Airway epithelial cell (primary cell): ENCODE data around the gene CAV2. TPM values are rescaled to one million over a fixed set of nuclear protein-coding genes. Genes with fewer than 3 reads are reported as not detected.

Experiments
- total RNA-seq: library from RNA; depleted of rRNA; stranded (reverse); fragments of >200 nt; gene quantifications from 2 replicates; pipeline ENCODE4 v1.2.3, GENCODE V29; 2015

Gene CAV2, protein sequence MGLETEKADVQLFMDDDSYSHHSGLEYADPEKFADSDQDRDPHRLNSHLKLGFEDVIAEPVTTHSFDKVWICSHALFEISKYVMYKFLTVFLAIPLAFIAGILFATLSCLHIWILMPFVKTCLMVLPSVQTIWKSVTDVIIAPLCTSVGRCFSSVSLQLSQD
- total RNA-seq = 197 and 208 TPM in 2 replicates

DNA sequence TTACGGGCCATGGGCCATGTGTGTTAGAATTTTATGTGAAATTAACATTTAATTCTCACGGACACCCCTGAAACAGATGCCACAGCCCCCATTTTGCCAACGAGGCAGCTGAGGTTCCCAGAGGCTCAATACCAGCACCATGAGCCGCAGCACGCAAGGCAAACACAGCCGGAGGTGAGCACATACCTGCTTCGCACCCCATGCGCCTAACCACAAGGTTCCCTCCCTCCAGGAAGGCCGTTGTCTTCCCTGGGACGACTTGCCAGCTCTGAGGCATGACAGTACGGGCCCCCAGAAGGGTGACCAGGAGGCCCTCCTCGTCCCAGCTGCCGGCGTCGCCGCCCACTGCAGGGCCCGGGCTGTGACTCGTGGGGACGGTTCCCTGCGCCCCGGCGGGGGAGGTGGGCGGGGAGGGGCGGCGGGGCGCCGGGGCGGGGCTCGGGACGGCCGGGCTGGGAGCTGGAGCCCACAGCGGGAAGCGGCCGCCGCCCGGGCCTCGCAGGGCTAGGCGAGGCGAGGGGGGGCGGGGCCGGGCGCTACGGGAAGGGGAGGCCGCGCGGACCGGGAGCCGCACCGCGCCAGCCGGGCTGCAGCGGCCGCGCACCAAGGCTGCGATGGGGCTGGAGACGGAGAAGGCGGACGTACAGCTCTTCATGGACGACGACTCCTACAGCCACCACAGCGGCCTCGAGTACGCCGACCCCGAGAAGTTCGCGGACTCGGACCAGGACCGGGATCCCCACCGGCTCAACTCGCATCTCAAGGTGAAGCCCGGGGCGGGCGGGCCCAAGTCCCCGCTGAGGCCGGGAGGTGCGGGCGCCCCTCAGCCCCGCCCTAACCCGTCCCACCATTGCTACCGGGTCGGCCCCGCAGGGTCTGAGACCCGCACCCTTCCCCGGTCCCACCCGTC lies at the start of gene CAV2:
CAV2 (plus strand) TSS at position 571 of the 910 bp plus-strand sequence; CDS start at position 615, 44 bp downstream.

DNA sequence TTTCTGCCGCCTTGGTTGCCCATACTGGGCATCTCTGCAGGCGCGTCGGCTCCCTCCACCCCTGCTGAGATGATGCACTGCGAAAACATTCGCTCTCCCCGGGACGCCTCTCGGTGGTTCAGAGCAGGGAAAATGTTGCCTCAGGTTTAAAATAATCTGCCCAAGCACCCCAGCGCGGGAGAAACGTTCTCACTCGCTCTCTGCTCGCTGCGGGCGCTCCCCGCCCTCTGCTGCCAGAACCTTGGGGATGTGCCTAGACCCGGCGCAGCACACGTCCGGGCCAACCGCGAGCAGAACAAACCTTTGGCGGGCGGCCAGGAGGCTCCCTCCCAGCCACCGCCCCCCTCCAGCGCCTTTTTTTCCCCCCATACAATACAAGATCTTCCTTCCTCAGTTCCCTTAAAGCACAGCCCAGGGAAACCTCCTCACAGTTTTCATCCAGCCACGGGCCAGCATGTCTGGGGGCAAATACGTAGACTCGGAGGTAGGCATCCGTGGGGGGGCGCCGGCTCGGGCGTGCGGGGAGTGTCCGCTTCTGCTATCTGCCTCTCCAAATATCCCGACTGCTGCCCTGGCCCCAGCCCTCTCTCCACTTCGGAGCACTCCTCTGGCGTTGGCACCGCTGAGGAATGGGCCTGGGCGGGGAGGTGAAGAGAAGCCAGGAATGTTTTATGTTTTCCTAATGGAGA lies 25.2 kb downstream of the CAV2 start, which contains the start of gene CAV1:
CAV1 (plus strand) TSS at position 428 of the 689 bp plus-strand sequence; CDS start at position 455, 27 bp downstream.

Other genes starting within 250 kb of the CAV2 start
- gene CAV1, start 25.3 kb downstream of the CAV2 start, total RNA-seq = 428 and 559 TPM in 2 replicates
- 47.7 and 66.9 TPM in 2 replicates for gene MET, start 172.5 kb downstream of the CAV2 start, total RNA-seq